Left ventricle myocardium inferior (tissue), 1 donor: ENCODE results near the gene PIGO. TPM values are rescaled to one million over a fixed set of nuclear protein-coding genes. Genes with fewer than 3 reads are reported as not detected.

Source experiments
- DNase-seq: peaks from one replicate; pipeline ENCODE4 v3.0.0-alpha.2; 2020
- H3K27ac ChIP-seq: fragments of 200-600 bp; replicated peaks from 2 replicates; pipeline ENCODE4 v1.8.0; 2021
- H3K27me3 ChIP-seq: fragments of 200-600 bp; 2 replicates; pipeline ENCODE4 v1.8.0; 2021; ENCODE audit warnings: low read depth
- H3K36me3 ChIP-seq: fragments of 200-600 bp; 2 replicates; pipeline ENCODE4 v1.8.0; 2021
- H3K4me1 ChIP-seq: fragments of 200-600 bp; 2 replicates; pipeline ENCODE4 v1.8.0; 2021
- H3K4me3 ChIP-seq: fragments of 200-600 bp; 2 replicates; pipeline ENCODE4 v1.8.0; 2021; ENCODE audit warnings: mild to moderate bottlenecking, moderate library complexity
- H3K9me3 ChIP-seq: fragments of 200-600 bp; replicated peaks from 2 replicates; pipeline ENCODE4 v1.8.0; 2021
- intact Hi-C: fragments of 100-400 bp; cut with micrococcal nuclease; formaldehyde crosslinking; loops from one replicate; pipeline ENCODE4 v1.11.0; 2022
- total RNA-seq: library from RNA; stranded (reverse); fragmentation: NEBNext Ultra II Directional; extraction: Animal tissue kit (Norgen Biotek cat#: 25700); gene quantifications from one replicate; pipeline ENCODE4 v1.2.1, GENCODE V29; 2021
- TF ChIP-seq, protein P1 (sequence below): fragments of 200-600 bp; IDR thresholded peaks from 2 replicates; pipeline ENCODE4 v1.8.0; 2021; ENCODE audit warnings: antibody characterized with exemption, mild to moderate bottlenecking, borderline replicate concordance
- donor health status: DM: no; HTN: yes; CAD: no; lungs with severe emphysema.

The PIGO gene
- total RNA-seq, 1 donor from 2014 or later: 9.4 TPM

DNA sequence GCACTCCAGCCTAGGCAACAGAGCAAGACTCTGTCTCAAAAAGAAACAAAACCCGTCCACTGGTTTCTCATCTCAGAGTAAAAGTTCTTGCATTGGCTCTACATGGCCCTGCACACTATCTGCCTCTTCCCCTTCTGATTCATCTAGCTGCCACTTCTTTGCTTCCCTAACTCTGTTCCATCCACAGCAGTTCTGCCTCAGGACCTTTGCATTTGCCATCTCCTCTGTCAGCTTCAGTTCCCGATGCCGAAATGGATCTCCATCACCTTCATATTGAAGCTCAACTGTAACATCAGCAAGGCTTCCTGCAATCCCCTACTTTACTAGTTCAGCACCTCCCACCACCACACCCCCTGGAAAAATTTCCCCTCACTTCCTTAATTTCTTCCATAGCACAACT lies 1.2 kb upstream of the PIGO start:
- Histone ChIP-seq H3K4me3 (no peak overlapping the region), H3K27me3 (no peaks in the 10 kb centered on the region), H3K4me1 (peaks cover 36% of the 10 kb centered on the region), H3K36me3 (peaks cover 42% of the 10 kb centered on the region), H3K9me3 (no peaks in the 10 kb centered on the region), H3K27ac (no peak overlapping the region)
- TF ChIP-seq, protein P1, sequence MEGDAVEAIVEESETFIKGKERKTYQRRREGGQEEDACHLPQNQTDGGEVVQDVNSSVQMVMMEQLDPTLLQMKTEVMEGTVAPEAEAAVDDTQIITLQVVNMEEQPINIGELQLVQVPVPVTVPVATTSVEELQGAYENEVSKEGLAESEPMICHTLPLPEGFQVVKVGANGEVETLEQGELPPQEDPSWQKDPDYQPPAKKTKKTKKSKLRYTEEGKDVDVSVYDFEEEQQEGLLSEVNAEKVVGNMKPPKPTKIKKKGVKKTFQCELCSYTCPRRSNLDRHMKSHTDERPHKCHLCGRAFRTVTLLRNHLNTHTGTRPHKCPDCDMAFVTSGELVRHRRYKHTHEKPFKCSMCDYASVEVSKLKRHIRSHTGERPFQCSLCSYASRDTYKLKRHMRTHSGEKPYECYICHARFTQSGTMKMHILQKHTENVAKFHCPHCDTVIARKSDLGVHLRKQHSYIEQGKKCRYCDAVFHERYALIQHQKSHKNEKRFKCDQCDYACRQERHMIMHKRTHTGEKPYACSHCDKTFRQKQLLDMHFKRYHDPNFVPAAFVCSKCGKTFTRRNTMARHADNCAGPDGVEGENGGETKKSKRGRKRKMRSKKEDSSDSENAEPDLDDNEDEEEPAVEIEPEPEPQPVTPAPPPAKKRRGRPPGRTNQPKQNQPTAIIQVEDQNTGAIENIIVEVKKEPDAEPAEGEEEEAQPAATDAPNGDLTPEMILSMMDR: no peak
- no peak for DNase-seq
- intact Hi-C loops: no loop called here

DNA sequence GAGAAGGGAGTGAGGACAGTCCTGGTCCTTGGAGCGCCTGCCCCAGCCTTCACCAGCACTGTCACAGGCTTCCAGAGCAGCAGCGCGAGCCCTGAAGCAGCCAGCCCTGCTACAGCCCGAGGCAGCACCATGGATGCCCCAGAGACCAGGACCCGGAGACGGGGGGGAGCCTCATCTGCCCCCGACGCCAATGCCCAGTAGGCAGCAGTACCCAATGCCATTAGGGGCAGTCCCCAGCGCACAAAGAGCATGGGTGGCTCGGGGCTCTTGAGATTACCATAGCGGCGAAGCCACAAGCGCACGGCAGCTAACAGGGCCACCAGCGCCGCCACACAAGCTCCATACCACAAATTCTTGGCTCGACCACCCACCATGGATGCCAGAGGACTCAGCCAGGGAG lies 4.9 kb downstream of the PIGO start:
- Histone ChIP-seq H3K36me3 (peaks cover 70% of the 10 kb centered on the region), H3K9me3 (no peaks in the 10 kb centered on the region), H3K4me3 (no peak overlapping the region), H3K4me1 (peaks cover 13% of the 10 kb centered on the region), H3K27me3 (no peaks in the 10 kb centered on the region), H3K27ac (no peak overlapping the region)
- intact Hi-C loops: no loop called here
- TF ChIP-seq, protein P1: no peak
- DNase-seq: no peak

DNA sequence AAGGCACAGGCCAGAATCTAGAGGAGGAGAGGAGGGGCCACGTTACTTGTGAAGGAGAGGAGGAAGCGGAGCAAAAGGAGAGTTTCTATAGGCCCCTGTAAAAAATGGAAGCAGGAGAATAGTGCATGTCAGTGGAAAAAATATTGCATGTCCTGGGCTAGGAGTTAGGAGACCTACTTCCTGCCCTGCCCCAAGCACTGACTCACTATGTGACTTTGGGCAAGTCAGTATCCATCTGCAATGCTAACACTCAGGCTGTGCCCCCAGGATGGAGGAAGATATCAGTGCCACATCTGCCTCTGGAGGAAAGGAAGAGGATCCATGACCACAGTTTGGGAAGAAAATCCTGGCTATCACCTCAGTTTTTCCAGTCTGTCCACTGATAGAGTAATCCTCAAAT lies 7.0 kb downstream of the PIGO start:
- DNase-seq: no peak
- no peaks in the 10 kb centered on the region for H3K4me1 ChIP-seq
- intact Hi-C loops: no loop called here

DNA sequence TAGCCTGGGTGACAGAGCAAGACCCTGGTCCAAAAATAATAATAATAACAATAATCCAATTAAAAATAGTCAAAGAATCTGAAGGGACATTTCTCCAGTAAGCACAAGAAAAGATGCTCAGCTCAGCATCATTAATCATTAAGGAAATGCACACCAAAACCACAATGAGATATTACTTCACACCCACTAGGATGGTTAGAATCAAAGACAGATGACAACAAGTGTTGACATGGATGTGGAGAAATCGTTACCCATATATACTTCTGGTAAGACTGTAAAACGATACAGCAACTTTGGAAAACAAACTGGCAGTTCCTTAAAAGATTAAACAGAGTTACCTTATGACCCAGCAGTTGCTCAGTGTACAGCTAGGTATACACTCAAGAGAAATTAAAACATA lies 11.3 kb downstream of the PIGO start:
- H3K4me3 ChIP-seq: no peak overlapping the region
- H3K4me1 ChIP-seq: peaks cover 6% of the 10 kb centered on the region
- H3K9me3 ChIP-seq: no peaks in the 10 kb centered on the region
- TF ChIP-seq, protein P1: no peak
- peaks cover 28% of the 10 kb centered on the region for H3K36me3 ChIP-seq
- intact Hi-C loops: no loop called here
- DNase-seq: no peak
- no peak overlapping the region for H3K27ac ChIP-seq
- H3K27me3 ChIP-seq: no peaks in the 10 kb centered on the region

More for the DNA sequence above, 7.0 kb downstream of the PIGO start:
- no peaks in the 10 kb centered on the region for H3K9me3 ChIP-seq
- TF ChIP-seq, protein P1: no peak
- H3K27me3 ChIP-seq: no peaks in the 10 kb centered on the region
- no peak overlapping the region for H3K27ac ChIP-seq
- H3K4me3 ChIP-seq: no peak overlapping the region
- H3K36me3 ChIP-seq: peaks cover 70% of the 10 kb centered on the region

DNA sequence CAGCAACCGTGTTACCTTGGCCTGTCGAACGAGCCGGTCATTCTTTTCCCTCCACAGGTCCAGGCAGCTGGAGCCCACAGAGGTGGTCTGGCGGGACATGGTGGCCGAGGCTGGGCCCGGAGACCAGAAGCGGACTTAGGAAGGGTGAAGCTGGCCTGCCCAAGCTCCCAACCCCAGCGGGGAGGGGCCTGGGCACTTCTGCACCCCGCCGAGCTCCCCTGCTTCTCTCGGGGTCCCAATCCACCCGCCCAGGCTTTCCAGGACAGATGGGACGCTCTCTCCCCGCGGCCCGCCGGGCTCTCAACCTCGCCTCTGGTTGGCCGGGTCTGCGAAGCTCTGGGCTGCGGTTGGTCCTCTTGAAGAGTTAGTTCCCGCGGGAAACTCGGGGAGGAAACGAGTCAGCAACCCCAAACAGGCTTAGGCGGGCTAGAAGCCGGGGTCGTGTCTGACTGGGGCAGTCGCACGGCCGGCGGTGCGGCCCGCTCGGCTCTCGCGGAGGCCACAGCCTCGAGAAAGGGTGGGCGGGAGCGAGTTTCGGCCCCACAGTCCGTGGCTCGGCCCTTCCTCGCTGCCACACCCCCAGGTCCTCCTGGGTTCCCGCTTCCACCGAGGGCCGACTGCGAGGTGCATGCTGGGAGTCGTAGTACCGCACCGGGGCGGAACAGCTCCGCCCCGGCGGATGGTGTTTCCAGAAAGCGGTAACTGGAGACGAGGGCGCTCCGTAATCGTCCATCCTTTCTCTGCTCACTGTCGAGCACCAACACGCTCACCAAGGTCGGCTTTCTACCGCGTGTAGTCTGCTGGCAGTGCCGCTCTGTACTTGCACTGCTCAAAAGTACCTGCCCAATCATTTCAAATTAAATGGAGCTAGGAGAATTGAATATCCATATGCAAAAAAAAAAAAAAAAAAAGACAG lies 16.7 kb downstream of the PIGO start, which contains the start of gene FANCG:
Gene FANCG, minus strand, starts transcription at position 517 of the 916 bp plus-strand sequence. Its CDS starts 418 bp downstream, at position 99.
- Histone ChIP-seq H3K9me3 (no peaks in the 10 kb centered on the region), H3K27me3 (no peaks in the 10 kb centered on the region), H3K27ac (peak within 1 kb of the TSS; percentile 86), H3K4me1 (peaks cover 27% of the 10 kb centered on the region), H3K4me3 (peak within 1 kb of the TSS; percentile 94), H3K36me3 (peaks cover 15% of the 10 kb centered on the region)
- intact Hi-C loops: no loop called here
- peak; percentile 93 for DNase-seq
- TF ChIP-seq, protein P1: no peak
